HG03139 (cell line): Measurements from ENCODE around the gene HOMER2.
A peak's percentile ranks its signal among the peaks of the same experiment; 100 is the strongest.
"Not testable (repeated sequence)": the region's sequence is repeated elsewhere in the genome, so short reads cannot be mapped to it uniquely, and the experiment has no call there.

Source experiments
- ATAC-seq: cut with Tn5 transposase; IDR thresholded peaks from one replicate; pipeline ENCODE4 v1.9.1; 2021; ENCODE audit not compliant: unreplicated experiment

The HOMER2 gene

GRCh38 chr15:82966671-82967071 is 14.2 kb upstream of the HOMER2 start:
- peak; percentile 69 for ATAC-seq

GRCh38 chr15:82964890-82965289 is 12.4 kb upstream of the HOMER2 start:
- no peak for ATAC-seq

GRCh38 chr15:82963471-82964341 is 11.2 kb upstream of the HOMER2 start:
- ATAC-seq = no peak

GRCh38 chr15:82960766-82961165 is 8.2 kb upstream of the HOMER2 start:
- no peak for ATAC-seq

GRCh38 chr15:82959423-82959822 is 6.9 kb upstream of the HOMER2 start:
- no peak for ATAC-seq

GRCh38 chr15:82958638-82959037 is 6.1 kb upstream of the HOMER2 start:
- ATAC-seq = no peak

GRCh38 chr15:82951472-82952157 is 905 bp downstream of the HOMER2 start:
- no peak for ATAC-seq

- ATAC-seq = no peak
These were observed 1.7 kb downstream of the HOMER2 start for GRCh38 chr15:82950746-82951370.

- no peak for ATAC-seq
These were observed 2.2 kb downstream of the HOMER2 start for GRCh38 chr15:82950295-82950694.

- ATAC-seq = no peak
These were observed 6.3 kb downstream of the HOMER2 start for GRCh38 chr15:82946155-82946701.

- no peak for ATAC-seq
These were observed 7.2 kb downstream of the HOMER2 start for GRCh38 chr15:82945326-82945725.

- no peak for ATAC-seq
These were observed 7.7 kb downstream of the HOMER2 start for GRCh38 chr15:82944821-82945220.

- no peak for ATAC-seq
These were observed 8.5 kb downstream of the HOMER2 start for GRCh38 chr15:82944056-82944455.

GRCh38 chr15:82943176-82943575 is 9.3 kb downstream of the HOMER2 start:
- ATAC-seq = no peak

- no peak for ATAC-seq
These were observed 9.8 kb downstream of the HOMER2 start for GRCh38 chr15:82942691-82943090.

- not testable (repeated sequence) for ATAC-seq
These were observed 12.8 kb downstream of the HOMER2 start for GRCh38 chr15:82939678-82940077.

GRCh38 chr15:82937712-82938058 is 14.8 kb downstream of the HOMER2 start:
- ATAC-seq = no peak

- no peak for ATAC-seq
These were observed 15.4 kb downstream of the HOMER2 start for GRCh38 chr15:82936966-82937711.

GRCh38 chr15:82935382-82935781 is 17.1 kb downstream of the HOMER2 start:
- no peak for ATAC-seq

- no peak for ATAC-seq
These were observed 18.2 kb downstream of the HOMER2 start for GRCh38 chr15:82934100-82934880.
